ENCODE measurements around the gene ATG16L2.
A peak's percentile ranks its signal among the peaks of the same experiment; 100 is the strongest.
"Not testable (repeated sequence)": the region's sequence is repeated elsewhere in the genome, so short reads cannot be mapped to it uniquely, and the experiment has no call there.

ATG16L2 gene

DNA sequence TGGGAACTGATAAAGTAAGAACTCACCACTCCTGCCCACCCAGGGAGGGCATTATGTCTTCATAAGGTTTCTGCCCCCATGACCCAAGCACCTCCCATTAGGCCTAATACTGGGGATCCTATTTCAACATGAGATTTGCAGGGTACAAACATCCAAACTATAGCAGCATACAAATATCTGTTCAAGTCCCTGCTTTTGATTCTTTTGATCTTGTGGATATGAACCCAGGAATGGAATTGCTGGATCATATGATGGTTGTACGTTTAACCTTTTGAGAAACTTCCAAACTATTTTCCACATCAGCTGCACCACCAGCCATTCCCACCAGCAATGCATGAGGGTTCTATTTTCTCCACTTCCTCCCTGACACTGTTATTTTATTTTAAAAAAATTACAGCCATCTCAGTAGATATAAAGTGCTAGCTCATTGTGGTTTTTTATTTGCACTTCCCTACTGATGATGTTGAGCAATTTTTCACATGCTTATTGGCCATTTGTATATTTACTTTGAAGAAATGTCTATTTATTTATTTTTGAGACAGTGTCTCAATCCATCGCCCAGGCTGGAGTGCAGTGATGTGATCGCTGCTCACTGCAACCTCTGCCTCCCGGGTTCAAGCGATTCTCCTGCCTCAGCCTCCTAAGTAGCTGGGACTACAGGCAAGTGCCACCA lies 7.1 kb upstream of the ATG16L2 start:
- DNase-seq = no peak

DNA sequence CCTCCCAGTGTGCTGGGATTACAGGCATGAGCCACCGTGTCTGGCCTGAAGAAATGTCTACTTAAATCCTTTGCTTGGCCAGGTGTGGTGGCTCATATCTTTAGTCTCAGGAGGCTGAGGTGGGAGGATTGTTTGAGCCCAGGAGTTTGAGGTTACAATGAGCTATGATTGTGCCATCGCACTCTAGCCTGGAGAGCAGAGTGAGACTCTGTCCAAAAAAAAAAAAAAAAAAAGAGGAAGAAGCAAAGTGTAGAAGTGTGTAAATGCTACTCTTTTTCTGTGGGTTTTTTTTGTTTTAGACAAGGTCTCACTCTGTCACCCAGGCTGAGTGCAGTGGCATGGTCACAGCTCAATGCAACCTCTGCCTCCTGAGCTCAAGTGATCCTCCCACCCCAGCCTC lies 6.4 kb upstream of the ATG16L2 start:
- no peak for DNase-seq

DNA sequence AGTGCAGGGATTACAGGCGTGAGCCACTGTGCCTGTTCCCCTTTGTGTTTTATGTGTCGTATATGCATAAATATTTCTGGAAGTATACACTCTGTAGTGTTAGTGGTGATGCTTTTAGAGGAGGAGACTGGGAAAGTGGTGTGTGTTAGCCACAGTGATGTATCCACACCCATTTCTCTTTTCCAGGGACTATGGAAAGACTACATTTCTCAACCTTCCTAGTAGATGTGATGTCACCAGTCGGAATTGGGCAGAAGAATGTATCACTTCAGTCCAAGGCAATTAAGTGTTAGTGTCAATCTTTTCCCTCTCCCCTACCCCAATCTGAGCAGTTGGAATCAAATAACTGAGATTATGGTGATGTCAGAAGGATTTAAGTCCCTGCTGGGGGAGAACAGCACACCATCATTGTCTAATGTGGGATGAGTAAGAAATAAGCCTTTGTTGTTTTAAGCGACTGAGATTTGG lies 5.8 kb upstream of the ATG16L2 start:
- no peak for DNase-seq

- not testable (repeated sequence) for DNase-seq
These were observed 2.5 kb upstream of the ATG16L2 start for GRCh38 chr11:72811686-72812085.

DNA sequence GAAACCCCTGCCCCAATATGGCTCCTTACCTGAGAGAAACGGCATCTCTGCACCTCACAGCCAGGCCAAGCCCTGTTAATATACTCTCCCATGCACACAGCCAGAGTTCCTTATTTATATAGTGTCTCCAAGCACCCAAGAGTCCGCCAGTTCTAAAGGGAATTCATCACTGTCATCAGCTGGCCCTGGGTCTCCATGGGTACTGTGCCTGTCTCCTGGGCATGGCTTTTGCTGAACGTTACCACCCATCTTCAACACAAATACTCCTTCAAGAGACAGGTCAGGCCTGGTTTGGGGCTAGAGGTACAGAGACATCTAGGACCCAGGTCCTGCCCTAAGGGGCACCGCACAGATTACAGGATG lies 1.6 kb upstream of the ATG16L2 start:
- no peak for DNase-seq

DNA sequence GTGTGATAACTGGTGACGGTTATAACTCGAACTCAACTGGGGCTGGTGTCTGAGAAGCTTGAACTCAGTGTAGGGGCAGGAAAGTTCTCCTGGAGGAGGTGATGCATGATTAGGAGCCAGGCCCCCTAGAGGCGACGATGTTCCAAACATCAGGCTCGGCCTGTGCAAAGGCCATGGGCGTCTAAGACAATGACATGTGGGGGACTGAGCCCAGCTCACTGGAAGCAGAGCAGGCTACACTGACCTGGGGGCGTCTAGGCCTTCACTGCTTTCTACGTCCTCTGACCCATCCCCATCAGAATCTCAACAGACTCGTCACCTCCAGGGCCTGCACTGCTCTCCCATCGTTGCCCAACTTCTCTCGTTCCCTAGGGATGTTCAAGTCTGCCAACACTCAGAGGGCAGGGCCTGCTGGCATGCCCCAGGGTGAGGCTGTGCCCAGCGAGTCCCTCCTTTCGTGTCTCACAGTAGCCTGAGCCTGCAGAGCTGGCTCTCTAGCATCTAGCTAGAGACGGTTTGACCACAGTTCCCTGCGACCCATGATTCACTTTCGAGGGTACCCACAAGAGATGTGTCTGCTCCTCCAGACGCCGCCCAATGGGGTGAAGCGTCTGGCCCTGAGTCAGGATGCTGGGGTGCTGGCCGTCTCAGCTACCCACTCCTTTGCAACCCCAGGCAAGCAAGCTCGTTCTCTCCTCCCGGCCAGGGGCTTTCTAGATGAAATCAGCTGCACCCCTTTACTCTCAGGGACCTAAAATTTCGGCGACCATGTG lies 1.1 kb upstream of the ATG16L2 start:
- peak; percentile 50 to 72 for DNase-seq

GRCh38 chr11:72813740-72814285 lies 398 bp upstream of the ATG16L2 start:
- peak; percentile 79 to 89 for DNase-seq

DNA sequence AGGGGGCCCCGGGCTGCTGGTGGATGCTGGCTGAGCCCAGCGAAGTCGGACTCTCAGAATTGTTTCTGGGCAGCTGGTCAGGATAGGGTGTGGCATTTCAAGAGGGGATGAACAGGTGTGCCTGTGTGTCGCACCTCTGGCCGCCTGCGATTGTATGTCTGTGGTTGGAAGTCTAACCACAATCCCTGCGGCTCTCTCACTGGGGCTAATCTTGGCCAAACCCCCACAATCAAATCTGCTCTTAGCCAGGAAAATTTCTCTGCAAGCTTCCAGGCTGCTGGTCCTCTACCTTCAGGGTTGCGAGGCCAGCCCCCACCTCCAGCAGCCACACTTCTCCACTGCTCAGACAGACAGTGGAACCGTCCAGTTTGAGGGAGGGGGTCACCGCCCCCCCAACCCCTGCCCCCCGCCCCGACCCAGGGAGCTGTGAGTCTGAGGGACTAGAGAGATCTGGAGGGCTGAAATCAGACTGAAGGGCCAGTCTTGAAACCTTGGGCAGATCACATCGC lies 953 bp downstream of the ATG16L2 start:
- no peak for DNase-seq

DNA sequence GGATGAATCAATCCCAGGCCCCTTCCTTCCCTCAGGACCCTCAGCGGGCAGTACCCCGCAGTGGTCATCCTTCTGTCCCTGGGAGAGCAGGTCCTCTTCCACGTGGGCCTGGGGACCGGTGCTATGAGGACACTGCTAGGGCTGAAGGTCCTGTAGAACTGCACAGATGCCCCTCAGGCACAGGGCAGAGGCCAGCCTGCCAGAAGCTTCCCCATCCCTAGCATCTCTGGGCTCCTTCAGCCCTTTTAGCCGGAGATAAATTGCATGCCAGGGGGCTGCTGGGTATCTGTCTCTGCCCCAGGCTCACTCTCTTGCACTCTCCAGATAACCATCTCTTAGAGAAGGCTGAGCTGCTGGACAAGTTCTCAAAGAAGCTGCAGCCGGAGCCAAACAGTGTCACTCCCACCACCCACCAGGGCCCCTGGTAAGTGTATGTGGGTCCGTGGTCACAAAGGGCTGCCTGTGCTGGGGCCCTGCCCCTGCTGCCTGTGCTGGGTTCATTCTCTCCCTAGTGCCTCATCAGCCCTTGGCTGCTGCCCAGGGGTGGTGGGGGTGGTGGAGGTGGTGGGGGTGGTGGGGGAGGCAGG lies 2.3 kb downstream of the ATG16L2 start:
- DNase-seq = no peak

- no peak for DNase-seq
These were observed 3.8 kb downstream of the ATG16L2 start for GRCh38 chr11:72817966-72818365.

DNA sequence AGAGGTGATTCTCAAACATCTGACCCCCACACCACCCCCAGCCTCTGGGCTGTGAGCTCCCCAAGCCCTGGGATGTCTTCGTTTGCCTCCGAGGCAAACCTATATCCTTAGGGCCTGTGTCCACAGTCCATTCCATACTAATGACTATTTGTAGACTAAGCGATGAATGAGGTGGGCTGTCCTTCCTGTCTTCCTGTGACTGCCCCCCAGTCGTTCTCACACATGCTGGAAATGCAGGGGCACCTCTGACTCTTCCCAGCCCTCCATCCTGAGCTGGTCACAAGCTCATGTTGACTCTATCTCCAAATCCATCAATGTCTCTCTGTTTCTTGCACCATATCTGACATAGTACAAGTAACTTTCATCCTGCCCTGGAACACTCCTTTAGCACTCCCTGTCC lies 4.8 kb downstream of the ATG16L2 start:
- DNase-seq = no peak

DNA sequence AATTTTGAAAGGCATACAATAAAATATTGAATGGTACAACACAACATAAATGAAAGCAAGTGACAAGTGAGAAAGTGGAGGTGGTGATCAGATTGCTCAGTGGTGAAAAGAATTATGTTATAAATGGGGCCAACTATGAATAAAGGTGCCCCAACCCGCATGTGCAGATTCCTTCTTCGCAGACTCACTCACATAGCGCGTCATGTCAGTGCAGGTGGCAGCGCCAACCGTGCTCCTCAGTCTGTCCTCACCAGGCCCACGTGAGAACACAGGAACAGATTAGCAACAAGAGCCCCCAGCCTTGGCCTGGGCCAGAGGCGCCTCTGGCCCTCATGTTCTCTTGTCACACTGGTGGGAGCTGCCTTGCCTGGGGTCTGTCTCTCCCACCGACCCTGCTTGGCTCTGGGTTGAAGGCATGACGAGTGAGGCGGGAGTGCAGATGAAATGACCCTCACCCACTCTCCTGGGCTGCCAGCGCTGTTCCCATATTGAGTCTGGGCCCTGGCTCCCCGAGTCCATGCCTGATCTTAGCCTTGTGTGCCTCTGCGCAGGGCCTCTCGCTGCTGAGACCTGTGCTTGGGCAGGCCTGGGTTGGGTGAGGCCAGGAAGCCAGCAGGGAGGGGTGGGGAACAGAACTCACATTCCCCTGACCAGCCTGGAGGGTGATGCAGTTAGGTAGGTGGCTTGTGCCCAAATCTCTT lies 6.4 kb downstream of the ATG16L2 start:
- DNase-seq = no peak

DNA sequence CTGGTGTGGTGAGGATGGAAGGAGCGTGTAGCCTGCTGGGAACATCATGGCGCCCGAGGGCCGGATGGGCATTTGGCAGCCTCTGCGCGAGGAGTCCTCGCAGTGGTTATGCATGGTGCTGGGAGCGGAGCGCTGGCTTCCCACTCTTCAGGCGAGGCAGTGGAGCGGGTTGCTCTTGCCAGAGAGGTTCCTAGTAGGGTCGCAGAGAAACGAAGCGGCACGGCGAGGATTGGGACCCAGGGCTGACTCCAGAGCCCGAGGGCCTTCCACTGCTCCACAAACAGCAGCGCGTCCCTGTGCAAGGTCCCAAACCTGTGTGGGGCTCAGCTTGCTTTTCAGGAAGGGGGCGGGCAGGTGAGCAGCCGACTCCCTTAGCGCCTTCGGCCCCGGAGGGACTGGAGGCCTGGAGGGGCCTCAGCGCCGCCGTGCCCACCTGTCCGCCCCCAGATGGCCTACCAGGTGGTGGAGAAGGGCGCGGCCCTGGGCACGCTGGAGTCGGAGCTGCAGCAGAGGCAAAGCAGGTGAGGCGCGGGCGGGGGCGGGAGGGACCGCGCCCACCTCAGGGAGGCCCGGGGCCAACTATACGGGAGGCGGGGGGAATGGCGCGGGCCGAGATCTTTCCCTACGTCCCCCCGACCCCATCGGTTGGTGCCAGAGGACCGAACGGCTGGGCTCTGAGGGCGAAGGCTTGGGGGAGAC lies 7.2 kb downstream of the ATG16L2 start:
- no peak for DNase-seq

- peak; percentile 71 to 98 for DNase-seq
These were observed 7.9 kb downstream of the ATG16L2 start for GRCh38 chr11:72821920-72822799.

DNA sequence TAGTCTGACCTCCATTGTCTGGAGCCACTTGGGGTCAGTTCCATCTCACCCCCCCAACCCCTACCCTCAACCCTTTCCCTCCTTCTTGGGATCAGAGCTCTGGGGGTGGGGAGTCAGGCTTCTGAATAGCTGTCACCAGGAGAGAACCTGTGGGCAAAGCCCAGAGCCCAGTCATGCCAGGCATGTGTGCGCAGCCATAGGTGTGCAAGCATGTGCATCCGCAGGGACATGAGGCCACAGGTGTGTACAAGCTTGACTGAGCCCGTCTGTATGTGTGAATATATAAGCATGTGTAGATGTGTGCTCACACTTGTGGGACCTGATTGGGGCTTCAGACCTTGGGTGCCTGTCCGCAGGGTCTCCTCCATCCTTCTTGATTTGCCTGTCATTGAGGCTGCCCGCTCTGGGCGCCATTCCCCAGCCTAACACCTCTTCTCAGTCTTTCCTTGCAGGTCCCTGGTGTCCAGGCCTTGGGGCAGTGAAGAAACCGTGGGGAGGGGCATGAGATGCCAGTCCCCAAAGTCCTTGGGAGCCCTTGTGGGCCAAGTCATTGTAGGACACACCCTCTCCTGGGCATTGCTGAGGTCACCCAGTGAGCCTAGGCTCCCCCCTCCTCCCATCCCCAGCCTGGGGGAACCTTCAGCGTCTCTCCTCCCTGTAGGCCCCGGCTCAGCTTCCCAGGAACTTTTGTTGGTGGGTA lies 9.0 kb downstream of the ATG16L2 start:
- DNase-seq = no peak

- no peak for DNase-seq
These were observed 9.8 kb downstream of the ATG16L2 start for GRCh38 chr11:72824020-72824419.

- no peak for DNase-seq
These were observed 10.7 kb downstream of the ATG16L2 start for GRCh38 chr11:72824811-72825505.

- DNase-seq = no peak
These were observed 11.4 kb downstream of the ATG16L2 start for GRCh38 chr11:72825661-72826060.

- DNase-seq = no peak
These were observed 12.2 kb downstream of the ATG16L2 start for GRCh38 chr11:72826191-72826941.

Data from NCI-H446 (cell line).